Kidney (tissue), 14 donors: ENCODE measurements around the gene RETREG1. TPM values are rescaled to one million over a fixed set of nuclear protein-coding genes. Genes with fewer than 3 reads are reported as not detected.

Experiments
- DNase-seq, 5 donors: peaks; one replicate each; pipeline ENCODE4 v3.0.0-alpha.2; 2013 to 2020
- FAIRE-seq: peaks from 2 replicates; lab custom pipeline; 2012; peaks lifted over from hg19 to GRCh38; lab: Jason Lieb, UNC
- H3K27ac ChIP-seq, 2 donors: one replicate each; pipeline ENCODE4 v1.7.0; 2013; ENCODE audit warnings: low read depth in 2 of 2, low read length in 2 of 2, inconsistent platforms in 1 of 2
- H3K27me3 ChIP-seq: one replicate; pipeline ENCODE4 v1.7.1; 2013; ENCODE audit warnings: low read length, inconsistent platforms; ENCODE audit not compliant: control insufficient read depth, insufficient read depth
- H3K36me3 ChIP-seq, 3 donors: one replicate each; pipeline versions ENCODE4 v1.7.0 to v1.7.1; 2013; ENCODE audit warnings: low read length in 3 of 3, control low read depth in 1 of 3, inconsistent platforms in 1 of 3; ENCODE audit not compliant: insufficient read depth in 3 of 3, control insufficient read depth in 2 of 3
- H3K4me1 ChIP-seq, 3 donors: one replicate each; pipeline versions ENCODE4 v1.7.0 to v1.7.1; 2013; ENCODE audit warnings: low read length in 3 of 3, inconsistent platforms in 1 of 3, low read depth in 1 of 3; ENCODE audit not compliant: control insufficient read depth in 2 of 3, insufficient read depth in 2 of 3
- H3K4me3 ChIP-seq, 3 donors: one replicate each; pipeline versions ENCODE4 v1.7.0 to v1.8.1; 2013; ENCODE audit warnings: low read length in 3 of 3, control low read depth in 1 of 3, inconsistent platforms in 1 of 3
- H3K9ac ChIP-seq, 3 donors: one replicate each; pipeline versions ENCODE4 v1.7.0 to v1.7.1; 2013; ENCODE audit warnings: low read length in 3 of 3, control low read depth in 1 of 3, inconsistent platforms in 1 of 3
- H3K9me3 ChIP-seq, 3 donors: one replicate each; pipeline versions ENCODE4 v1.7.0 to v1.7.1; 2013; ENCODE audit warnings: low read length in 3 of 3, control low read depth in 1 of 3, inconsistent platforms in 1 of 3; ENCODE audit not compliant: control insufficient read depth in 2 of 3, insufficient read depth in 1 of 3
- intact Hi-C: fragments of 100-400 bp; cut with DNase I; formaldehyde crosslinking; loops from one replicate; pipeline ENCODE4 v1.11.1; 2022
- polyA plus RNA-seq: library from polyadenylated mRNA; stranded (reverse); fragments of 350-450 nt; fragmentation: Illumina TruSeq; extraction: RNeasy Lipid Tissue Mini Kit (QIAGEN cat#74804); gene quantifications from one replicate; pipeline ENCODE4 v1.2.3, GENCODE V29; 2014; ENCODE audit warnings: low read depth, low replicate concordance; ENCODE audit not compliant: insufficient read depth
- total RNA-seq: library from RNA; stranded (reverse); fragmentation: NEBNext Ultra II Directional; extraction: Animal tissue kit (Norgen Biotek cat#: 25700); gene quantifications from one replicate; pipeline ENCODE4 v1.2.1, GENCODE V29; 2021
- TF ChIP-seq, protein P1 (sequence below): IDR thresholded peaks from 3 replicates; pipeline ENCODE4 v1.5.1; 2012; ENCODE audit warnings: mild to moderate bottlenecking, moderate library complexity, borderline replicate concordance; ENCODE audit not compliant: insufficient read depth; ENCODE audit errors: extremely low read depth
- donor health status: control.
- donor health status: control.
- donor health status: control.
- donor health status: control.
- donor health status: control.
- donor health status: DM: yes; HTN: yes; CAD: no.
- donor health status: Normal renal cell carcinoma (clear cell type).

Gene RETREG1
- total and polyA plus RNA-seq, 2 donors from 2014 or later: 53.6 to 104 TPM

DNA sequence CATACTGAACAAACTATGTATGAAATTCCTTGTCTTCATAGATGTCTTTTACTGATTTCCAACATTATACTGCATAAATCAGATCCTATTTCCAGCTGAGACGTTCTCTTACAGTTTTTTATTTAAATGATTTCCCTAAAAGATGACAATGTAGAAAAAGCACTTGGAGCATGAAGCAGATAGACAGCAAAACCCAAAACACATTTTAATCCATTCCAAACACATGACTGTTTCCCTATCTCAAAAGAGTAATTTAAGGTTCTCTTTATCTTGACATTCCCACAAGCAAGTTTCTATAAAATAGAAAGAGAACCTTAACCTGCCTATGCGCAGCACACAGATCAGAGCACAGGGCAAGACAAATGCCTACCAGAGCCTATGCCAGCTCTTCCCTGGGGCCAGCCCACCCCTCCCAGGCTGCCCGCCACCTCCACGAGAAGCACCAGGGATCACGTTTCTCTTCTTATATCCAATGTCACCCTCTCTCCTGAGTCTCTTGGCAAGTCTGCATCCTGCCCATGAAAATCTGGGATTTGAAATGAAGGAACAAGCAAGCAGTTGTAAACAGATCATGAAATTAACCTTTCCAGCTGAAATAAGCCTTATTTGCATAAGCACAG lies 52.4 kb downstream of the RETREG1 start:
- no peak overlapping the region for H3K9ac ChIP-seq
- H3K4me3 ChIP-seq: no peak overlapping the region
- no peaks in the 10 kb centered on the region for H3K27me3 ChIP-seq
- FAIRE-seq: no peak
- TF ChIP-seq, protein P1, sequence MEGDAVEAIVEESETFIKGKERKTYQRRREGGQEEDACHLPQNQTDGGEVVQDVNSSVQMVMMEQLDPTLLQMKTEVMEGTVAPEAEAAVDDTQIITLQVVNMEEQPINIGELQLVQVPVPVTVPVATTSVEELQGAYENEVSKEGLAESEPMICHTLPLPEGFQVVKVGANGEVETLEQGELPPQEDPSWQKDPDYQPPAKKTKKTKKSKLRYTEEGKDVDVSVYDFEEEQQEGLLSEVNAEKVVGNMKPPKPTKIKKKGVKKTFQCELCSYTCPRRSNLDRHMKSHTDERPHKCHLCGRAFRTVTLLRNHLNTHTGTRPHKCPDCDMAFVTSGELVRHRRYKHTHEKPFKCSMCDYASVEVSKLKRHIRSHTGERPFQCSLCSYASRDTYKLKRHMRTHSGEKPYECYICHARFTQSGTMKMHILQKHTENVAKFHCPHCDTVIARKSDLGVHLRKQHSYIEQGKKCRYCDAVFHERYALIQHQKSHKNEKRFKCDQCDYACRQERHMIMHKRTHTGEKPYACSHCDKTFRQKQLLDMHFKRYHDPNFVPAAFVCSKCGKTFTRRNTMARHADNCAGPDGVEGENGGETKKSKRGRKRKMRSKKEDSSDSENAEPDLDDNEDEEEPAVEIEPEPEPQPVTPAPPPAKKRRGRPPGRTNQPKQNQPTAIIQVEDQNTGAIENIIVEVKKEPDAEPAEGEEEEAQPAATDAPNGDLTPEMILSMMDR: no peak
- no peaks in the 10 kb centered on the region for H3K36me3 ChIP-seq
- H3K27ac ChIP-seq: no peak overlapping the region
- H3K4me1 ChIP-seq: no peaks in the 10 kb centered on the region
- no peaks in the 10 kb centered on the region for H3K9me3 ChIP-seq
- DNase-seq: peak in 2 of 5 donors; percentile 47 to 51
- intact Hi-C loops: no loop called here

DNA sequence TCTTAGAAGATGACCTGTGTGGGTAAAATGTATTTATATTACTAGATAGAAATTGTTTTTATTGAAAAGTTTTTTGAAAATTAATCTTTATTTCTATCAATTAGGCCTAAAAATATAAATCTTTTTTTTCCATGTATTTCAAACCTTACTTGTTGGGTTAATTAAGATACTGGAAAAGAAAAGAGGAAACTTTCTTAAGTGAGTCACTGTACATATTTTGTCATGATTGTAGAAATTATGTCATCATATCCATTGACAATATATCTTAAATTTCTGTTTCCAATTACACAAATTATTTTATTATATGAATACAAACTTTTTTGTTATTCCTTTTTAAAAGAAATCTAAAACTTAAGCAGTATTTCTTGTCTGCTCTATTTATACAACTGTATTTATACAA lies 53.1 kb downstream of the RETREG1 start:
- Histone ChIP-seq H3K27me3 (no peaks in the 10 kb centered on the region), H3K4me1 (no peaks in the 10 kb centered on the region), H3K27ac (no peak overlapping the region), H3K9me3 (no peaks in the 10 kb centered on the region), H3K4me3 (no peak overlapping the region), H3K9ac (no peak overlapping the region), H3K36me3 (no peaks in the 10 kb centered on the region)
- intact Hi-C loops: no loop called here
- DNase-seq: no peak
- TF ChIP-seq, protein P1: no peak
- FAIRE-seq: peak; percentile 56

DNA sequence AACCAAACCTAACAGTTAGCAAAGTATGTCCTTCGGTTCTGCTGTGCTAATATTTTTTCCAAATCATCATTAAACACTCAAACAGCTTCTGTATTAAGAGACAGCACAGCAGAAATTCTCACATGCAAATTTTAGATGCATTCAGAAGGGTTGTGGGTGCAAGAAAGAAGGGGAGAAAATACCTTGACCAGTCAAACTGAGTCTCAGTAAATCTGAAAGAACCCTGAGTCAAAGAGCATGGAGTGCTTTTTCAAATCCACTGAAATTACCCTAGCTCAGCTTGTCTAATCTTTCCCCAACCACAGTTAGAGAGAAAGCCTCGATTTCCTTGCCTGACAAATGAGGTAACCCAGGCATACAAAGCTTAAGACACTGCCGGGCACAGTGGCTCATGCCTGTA lies 55.1 kb downstream of the RETREG1 start:
- Histone ChIP-seq H3K9me3 (no peaks in the 10 kb centered on the region), H3K27ac (no peak overlapping the region), H3K36me3 (no peaks in the 10 kb centered on the region), H3K4me1 (no peaks in the 10 kb centered on the region), H3K4me3 (no peak overlapping the region), H3K9ac (no peak overlapping the region), H3K27me3 (no peaks in the 10 kb centered on the region)
- DNase-seq (no peak), FAIRE-seq (no peak)
- intact Hi-C loops: no loop called here
- TF ChIP-seq, protein P1: no peak

DNA sequence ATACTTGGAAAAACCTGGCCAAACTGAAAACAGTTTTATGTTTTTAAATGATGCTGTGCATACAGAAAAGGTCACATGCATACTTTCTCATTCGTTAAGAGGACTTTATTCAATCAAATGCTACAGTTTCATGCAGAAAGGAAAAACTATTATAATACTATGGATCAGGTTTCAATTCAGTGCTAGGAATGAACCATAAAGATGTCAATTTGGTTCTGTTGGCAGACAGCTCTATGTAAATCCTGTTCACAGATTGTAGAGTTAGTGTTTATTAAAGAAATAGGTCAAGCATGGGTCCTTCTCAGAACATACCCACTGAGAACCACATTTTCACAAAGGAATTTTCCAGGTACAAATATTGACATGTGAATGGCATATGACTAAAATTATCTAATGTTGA lies 57.1 kb downstream of the RETREG1 start:
- no peaks in the 10 kb centered on the region for H3K36me3 ChIP-seq
- H3K4me3 ChIP-seq: no peak overlapping the region
- H3K4me1 ChIP-seq: no peaks in the 10 kb centered on the region

More for the DNA sequence above, 57.1 kb downstream of the RETREG1 start:
- Histone ChIP-seq H3K27me3 (no peaks in the 10 kb centered on the region), H3K9ac (no peak overlapping the region), H3K27ac (no peak overlapping the region), H3K9me3 (no peaks in the 10 kb centered on the region)
- TF ChIP-seq, protein P1: no peak
- DNase-seq: no peak
- no peak for FAIRE-seq
- intact Hi-C loops: no loop called here
